Measurements from ENCODE around the gene ARHGAP10.
A peak's percentile ranks its signal among the peaks of the same experiment; 100 is the strongest.

Gene ARHGAP10

GRCh38 chr4:148052448-148052847, 320.6 kb downstream of the ARHGAP10 start:
- no peak for DNase-seq (ENCODE audit: low read depth)
- H3K4me3 ChIP-seq (ENCODE audit: low read depth, low read length): no peak overlapping the region
- TF ChIP-seq CTCF (IDR thresholded peaks at IDR 0.05; ENCODE audit: low read depth, low read length, missing control alignments): no peak

DNA sequence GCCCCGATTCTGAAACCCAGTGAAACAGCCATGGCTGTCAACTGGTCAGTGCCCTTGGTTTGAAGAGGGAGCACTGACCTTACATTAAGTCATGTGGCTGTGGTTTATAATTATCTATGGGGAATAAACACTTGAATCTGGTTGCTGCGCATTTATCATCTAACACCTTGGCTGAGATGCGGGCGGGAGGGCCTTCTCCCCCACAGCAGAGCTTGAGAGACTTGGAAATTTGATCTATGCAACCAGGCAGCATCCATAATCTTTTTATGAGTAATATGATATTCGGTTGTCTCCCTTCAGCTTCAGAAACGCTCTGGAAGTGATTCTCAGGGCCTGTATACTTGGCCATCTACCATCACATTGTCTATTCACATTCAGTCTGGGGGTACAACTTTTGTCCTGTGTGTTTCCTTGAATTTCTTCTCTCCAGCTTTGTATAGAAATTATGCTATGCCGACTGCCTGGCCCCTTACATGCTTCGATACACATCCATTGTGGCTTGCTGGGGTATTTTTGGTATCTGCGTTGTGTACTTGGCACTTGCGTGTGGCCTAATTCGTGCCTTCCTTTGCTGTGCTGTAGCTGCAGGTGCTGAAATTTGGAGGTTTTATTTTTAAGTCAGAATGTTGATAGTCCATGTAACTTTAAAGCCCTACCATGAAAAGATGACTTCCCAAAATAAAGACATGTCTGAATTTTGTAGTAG, 321.6 kb downstream of the ARHGAP10 start:
- H3K4me3 ChIP-seq (ENCODE audit: low read depth, low read length): no peak overlapping the region
- DNase-seq (ENCODE audit: low read depth): no peak
- TF ChIP-seq CTCF (IDR thresholded peaks at IDR 0.05; ENCODE audit: low read depth, low read length, missing control alignments): no peak

DNA sequence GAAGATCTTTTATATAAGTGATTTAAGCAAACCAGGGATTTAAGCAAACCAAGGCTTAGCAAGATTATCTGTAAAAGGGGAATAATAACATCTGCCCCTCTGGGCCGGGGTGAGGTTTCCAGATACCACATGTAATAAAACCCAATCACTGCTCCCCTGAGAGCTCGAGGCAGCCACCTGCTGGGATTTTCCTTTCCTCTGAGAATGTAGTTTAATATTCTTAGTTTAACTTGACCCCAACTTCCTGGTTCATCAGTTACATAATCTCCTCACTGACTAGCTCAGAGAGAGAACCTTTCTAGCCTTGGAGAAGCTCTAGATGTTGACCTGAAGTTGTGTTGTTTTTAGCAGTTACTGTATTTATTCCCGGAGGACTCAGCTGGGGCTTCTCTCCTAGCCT, 322.4 kb downstream of the ARHGAP10 start:
- no peak for TF ChIP-seq CTCF (IDR thresholded peaks at IDR 0.05; ENCODE audit: low read depth, low read length, missing control alignments)
- DNase-seq (ENCODE audit: low read depth): no peak
- H3K4me3 ChIP-seq (ENCODE audit: low read depth, low read length): no peak overlapping the region

- no peak for TF ChIP-seq CTCF (IDR thresholded peaks at IDR 0.05; ENCODE audit: low read depth, low read length, missing control alignments)
- no peak overlapping the region for H3K4me3 ChIP-seq (ENCODE audit: low read depth, low read length)
- DNase-seq (ENCODE audit: low read depth): no peak
Observed at GRCh38 chr4:148055844-148056243, 324.0 kb downstream of the ARHGAP10 start.

DNA sequence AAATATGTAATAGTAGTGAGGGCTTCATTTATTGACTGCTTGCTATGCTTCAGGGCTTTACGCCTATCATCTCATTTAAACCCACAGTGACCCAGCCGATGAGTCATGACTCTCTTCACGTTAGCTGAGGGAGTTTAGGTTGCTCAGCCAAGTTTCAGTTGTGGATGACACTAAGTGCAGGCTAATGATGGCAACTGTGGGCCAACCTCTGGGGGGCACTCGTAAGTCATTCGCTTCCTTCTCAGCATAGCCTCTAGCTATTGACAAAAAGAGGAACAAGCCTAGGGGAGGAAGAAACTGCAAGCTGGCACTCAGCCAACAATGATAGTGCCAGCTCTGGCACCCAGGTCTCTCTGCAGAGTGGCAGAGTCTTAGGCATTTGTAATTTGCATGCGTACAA, 325.0 kb downstream of the ARHGAP10 start:
- no peak overlapping the region for H3K4me3 ChIP-seq (ENCODE audit: low read depth, low read length)
- peak; percentile 81 for TF ChIP-seq CTCF (IDR thresholded peaks at IDR 0.05; ENCODE audit: low read depth, low read length, missing control alignments)
- DNase-seq (ENCODE audit: low read depth): peak; percentile 91

DNA sequence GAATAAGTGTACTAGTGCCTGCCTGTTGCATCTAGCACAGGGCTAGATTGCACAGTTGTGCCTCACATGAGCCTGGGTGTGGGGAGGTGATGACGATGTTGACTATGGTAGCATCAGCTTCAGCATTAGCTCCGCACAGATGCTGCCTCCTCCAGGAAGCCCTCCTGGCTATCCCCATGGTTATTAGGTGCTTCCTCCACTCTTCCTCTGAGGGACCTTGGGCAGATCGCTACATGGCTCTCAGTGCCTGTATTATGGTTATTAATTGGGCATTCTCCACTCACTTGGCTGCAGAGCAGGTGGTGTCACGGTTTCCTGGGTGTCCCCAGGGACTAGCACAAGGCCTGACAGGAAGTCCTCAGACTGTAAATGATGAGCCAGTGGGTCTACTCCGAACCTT, 325.6 kb downstream of the ARHGAP10 start:
- DNase-seq (ENCODE audit: low read depth): no peak
- H3K4me3 ChIP-seq (ENCODE audit: low read depth, low read length): no peak overlapping the region
- no peak for TF ChIP-seq CTCF (IDR thresholded peaks at IDR 0.05; ENCODE audit: low read depth, low read length, missing control alignments)
